Vein endothelial cell (primary cell): ENCODE results near the gene CSAG2. TPM values are rescaled to one million over a fixed set of nuclear protein-coding genes. Genes with fewer than 3 reads are reported as not detected.

Experiments used
- total RNA-seq: library from RNA; depleted of rRNA; stranded (reverse); fragments of >200 nt; gene quantifications from 2 replicates; pipeline ENCODE4 v1.2.3, GENCODE V29; 2012

CSAG2 gene, protein sequence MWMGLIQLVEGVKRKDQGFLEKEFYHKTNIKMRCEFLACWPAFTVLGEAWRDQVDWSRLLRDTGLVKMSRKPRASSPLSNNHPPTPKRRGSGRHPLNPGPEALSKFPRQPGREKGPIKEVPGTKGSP
- not detected in 2 replicates for total RNA-seq

DNA sequence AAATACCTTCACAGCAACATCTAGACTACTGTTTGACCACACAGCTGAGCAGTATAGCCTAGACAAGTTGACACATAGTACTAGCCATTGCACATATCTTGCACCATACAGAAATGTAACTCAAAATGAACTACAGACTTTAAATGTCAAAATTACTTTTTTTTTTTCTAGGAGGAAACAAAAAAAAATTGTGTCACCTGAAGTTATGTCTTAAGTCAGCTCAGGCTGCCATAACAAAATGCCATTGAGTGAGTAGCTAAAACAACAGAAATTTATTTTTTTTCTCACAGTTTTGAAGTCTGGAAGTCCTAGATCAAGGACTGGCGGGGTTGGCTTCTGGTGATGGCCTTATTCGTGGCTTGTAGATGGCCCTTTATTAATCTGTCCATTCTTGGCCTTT is at the start of gene CSAG2:
CSAG2 (minus strand) TSS at position 101 of the 400 bp plus-strand sequence. CDS start 161 bp downstream, outside the sequence.

GRCh38 chrX:152753686-152754650 is 44.9 kb upstream of the CSAG2 start, which contains the start of gene MAGEA2:
Gene MAGEA2, minus strand, starts transcription at chrX:152753842. Its CDS starts 2,479 bp downstream, at chrX:152751363.

GRCh38 chrX:152733261-152733975 is 24.3 kb upstream of the CSAG2 start, which contains the start of the genes CSAG1 and MAGEA12:
Gene CSAG1, minus strand, starts transcription at chrX:152733721. Its CDS starts 1,261 bp downstream, at chrX:152732460.
Gene MAGEA12, plus strand, starts transcription at chrX:152733757. Its CDS starts 2,405 bp downstream, at chrX:152736162.

GRCh38 chrX:152713815-152714787 is 5.0 kb upstream of the CSAG2 start, which contains the start of gene MAGEA2B:
Gene MAGEA2B, plus strand, starts transcription at chrX:152714628. Its CDS starts 2,479 bp downstream, at chrX:152717107.

DNA sequence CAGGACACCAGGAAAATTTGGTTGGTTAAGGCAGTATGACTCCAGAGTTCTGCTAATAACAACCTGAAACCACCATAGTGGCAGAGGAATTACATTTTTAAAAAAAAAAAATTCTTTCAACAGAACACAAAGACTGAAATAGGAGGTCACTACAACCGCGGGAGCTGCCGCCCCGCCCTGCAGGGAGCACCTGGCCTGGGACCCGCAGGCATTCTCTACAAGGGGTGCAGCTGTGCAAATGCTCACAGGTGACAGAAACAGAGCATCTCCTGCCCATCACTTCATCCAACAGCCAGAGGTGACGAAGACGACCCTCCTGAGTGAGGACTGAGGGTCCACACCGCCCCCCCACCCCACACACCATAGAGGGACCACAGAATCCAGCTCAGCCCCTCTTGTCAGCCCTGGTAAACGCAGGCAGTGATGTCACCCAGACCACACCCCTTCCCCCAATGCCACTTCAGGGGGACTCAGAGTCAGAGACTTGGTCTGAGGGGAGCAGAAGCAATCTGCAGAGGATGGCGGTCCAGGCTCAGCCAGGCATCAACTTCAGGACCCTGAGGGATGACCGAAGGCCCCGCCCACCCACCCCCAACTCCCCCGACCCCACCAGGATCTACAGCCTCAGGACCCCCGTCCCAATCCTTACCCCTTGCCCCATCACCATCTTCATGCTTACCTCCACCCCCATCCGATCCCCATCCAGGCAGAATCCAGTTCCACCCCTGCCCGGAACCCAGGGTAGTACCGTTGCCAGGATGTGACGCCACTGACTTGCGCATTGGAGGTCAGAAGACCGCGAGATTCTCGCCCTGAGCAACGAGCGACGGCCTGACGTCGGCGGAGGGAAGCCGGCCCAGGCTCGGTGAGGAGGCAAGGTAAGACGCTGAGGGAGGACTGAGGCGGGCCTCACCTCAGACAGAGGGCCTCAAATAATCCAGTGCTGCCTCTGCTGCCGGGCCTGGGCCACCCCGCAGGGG is 10.8 kb downstream of the CSAG2 start, which contains the start of gene MAGEA3:
MAGEA3 (plus strand) TSS at position 843 of the 980 bp plus-strand sequence. CDS start 2,039 bp downstream, outside the sequence.

Other genes with a start within 250 kb of the CSAG2 start
- not detected in 2 replicates for gene GABRQ, start 71.4 kb downstream of the CSAG2 start, total RNA-seq
- not detected in 2 replicates for gene MAGEA3, start 10.5 kb downstream of the CSAG2 start, total RNA-seq
- gene MAGEA2B, start 5.4 kb upstream of the CSAG2 start, total RNA-seq: not detected in 2 replicates
- gene CSAG1, start 24.4 kb upstream of the CSAG2 start, total RNA-seq: not detected in 2 replicates
- not detected in 2 replicates for gene MAGEA12, start 24.5 kb upstream of the CSAG2 start, total RNA-seq
- not detected in 2 replicates for gene MAGEA2, start 44.6 kb upstream of the CSAG2 start, total RNA-seq
- not detected in 2 replicates for gene CSAG3, start 49.9 kb upstream of the CSAG2 start, total RNA-seq
- gene MAGEA6, start 60.4 kb upstream of the CSAG2 start, total RNA-seq: not detected in 2 replicates
- gene CETN2, start 121.5 kb upstream of the CSAG2 start, total RNA-seq: 23.5 and 31.4 TPM in 2 replicates
- gene NSDHL, start 121.8 kb upstream of the CSAG2 start, total RNA-seq: 10.8 and 23.8 TPM in 2 replicates
- gene ZNF185, start 188.8 kb upstream of the CSAG2 start, total RNA-seq: 0.65 and 25.3 TPM in 2 replicates